PC-3 (cell line): ENCODE data around the gene RASL10B. TPM values are rescaled to one million over a fixed set of nuclear protein-coding genes. Genes with fewer than 3 reads are reported as not detected.

Source experiments
- ATAC-seq: fragments of 200-7000 bp; cut with Tn5 transposase; 2 replicates; pipeline ENCODE4 v1.9.1; 2020; ENCODE audit warnings: mild to moderate bottlenecking, moderate library complexity
- BruUV-seq: library from RNA; stranded (reverse); fragments of 400-500 nt; replicated peaks from 2 replicates; lab custom pipeline; 2021; lab: Mats Ljungman, UMichigan
- CTCF ChIA-PET: fragments of 300-600 bp; sonication (Branson Sonifier 250); formaldehyde crosslinking; loops from one replicate; lab custom pipeline; 2022; ENCODE audit warnings: antibody characterized with exemption; lab: Charles Lee
- POLR2A ChIA-PET: fragments of 300-600 bp; sonication (Branson Sonifier 250); formaldehyde crosslinking; loops from one replicate; lab custom pipeline; 2022; ENCODE audit warnings: antibody characterized with exemption; ENCODE audit not compliant: unreplicated experiment; lab: Charles Lee
- DNase-seq: peaks from one replicate; pipeline ENCODE4 v3.0.0-alpha.2; 2015
- H2AFZ ChIP-seq: fragments of 300-600 bp; sonication (generic); 2 replicates; pipeline ENCODE4 v1.6.0; 2016; ENCODE audit warnings: antibody characterized with exemption, low read length
- H3F3A ChIP-seq: fragments of 300-600 bp; sonication (generic); one replicate; pipeline ENCODE4 v1.6.0; 2017; ENCODE audit warnings: antibody characterized with exemption, low read length, control low read depth, mild to moderate bottlenecking; ENCODE audit not compliant: unreplicated experiment
- H3K27ac ChIP-seq: fragments of 300-600 bp; sonication (generic); 2 replicates; pipeline ENCODE4 v1.5.1; 2016; ENCODE audit warnings: mild to moderate bottlenecking, low read length
- H3K27me3 ChIP-seq: fragments of 300-600 bp; sonication (generic); 2 replicates; pipeline ENCODE4 v1.6.1; 2016; ENCODE audit warnings: low read length, mixed read lengths
- H3K36me3 ChIP-seq: fragments of 300-600 bp; sonication (generic); 2 replicates; pipeline ENCODE4 v1.6.1; 2016; ENCODE audit warnings: low read depth, mixed run types, low read length, mixed read lengths
- H3K4me1 ChIP-seq: fragments of 300-600 bp; sonication (generic); 2 replicates; pipeline ENCODE4 v1.5.1; 2016; ENCODE audit warnings: low read length; ENCODE audit not compliant: insufficient read depth
- H3K4me2 ChIP-seq: fragments of 300-600 bp; sonication (generic); 2 replicates; pipeline ENCODE4 v1.6.0; 2016; ENCODE audit warnings: low read length
- H3K4me3 ChIP-seq: fragments of 300-600 bp; sonication (generic); 2 replicates; pipeline ENCODE4 v1.5.1; 2016; ENCODE audit warnings: mild to moderate bottlenecking, low read length, mixed read lengths
- H3K79me2 ChIP-seq: fragments of 300-600 bp; sonication (generic); 2 replicates; pipeline ENCODE4 v1.6.1; 2017; ENCODE audit warnings: low read length, mixed read lengths
- H3K9ac ChIP-seq: fragments of 300-600 bp; sonication (generic); 2 replicates; pipeline ENCODE4 v1.6.0; 2016; ENCODE audit warnings: mild to moderate bottlenecking, low read length
- H3K9me2 ChIP-seq: fragments of 300-600 bp; sonication (generic); replicated peaks from 2 replicates; pipeline ENCODE4 v1.6.1; 2016; ENCODE audit warnings: mixed run types, low read length, mixed read lengths
- H3K9me3 ChIP-seq: fragments of 300-600 bp; sonication (generic); 2 replicates; pipeline ENCODE4 v1.6.1; 2016; ENCODE audit warnings: low read length, mixed read lengths
- H4K20me1 ChIP-seq: fragments of 300-600 bp; sonication (generic); 2 replicates; pipeline ENCODE4 v1.6.1; 2016; ENCODE audit warnings: low read length, mixed read lengths
- CTCF ChIP-seq: fragments of 300-600 bp; sonication (generic); conservative IDR thresholded peaks from 2 replicates; pipeline ENCODE4 v1.5.1; 2017; ENCODE audit warnings: antibody characterized with exemption, low read depth, mild to moderate bottlenecking, low read length
- EZH2 ChIP-seq: fragments of 300-600 bp; sonication (generic); IDR thresholded peaks from one replicate; pipeline ENCODE4 v1.6.1; 2017; ENCODE audit warnings: antibody characterized with exemption, mild to moderate bottlenecking, low read length; ENCODE audit not compliant: unreplicated experiment
- EZH2phosphoT487 ChIP-seq: fragments of 300-600 bp; sonication (generic); IDR thresholded peaks from 2 replicates; pipeline ENCODE4 v1.6.1; 2018; ENCODE audit warnings: mild to moderate bottlenecking, antibody characterized with exemption, low read length, borderline replicate concordance
- intact Hi-C: fragments of 100-400 bp; cut with micrococcal nuclease; formaldehyde crosslinking; loops from 2 replicates; pipeline ENCODE4 v1.9.0; 2023
- total RNA-seq: library from RNA; depleted of rRNA; stranded (reverse); fragments of >200 nt; gene quantifications from 2 replicates; pipeline ENCODE4 v1.2.3, GENCODE V29; 2014

RASL10B gene
- total RNA-seq, 1 experiment from 2014 or later, result 0.77 TPM

GRCh38 chr17:35747540-35748017 is 16.1 kb downstream of the RASL10B start:
- no peak overlapping the region for H3K27ac ChIP-seq
- H3K9ac ChIP-seq, result no peak overlapping the region
- H3K36me3 ChIP-seq, result no peaks in the 10 kb centered on the region
- H3K4me3 ChIP-seq, result no peak overlapping the region
- no peaks in the 10 kb centered on the region for H3K27me3 ChIP-seq
- CTCF ChIA-PET, result interaction anchor here (0.6 to 1.8 kb wide), 4 partner anchors 17 to 134 kb away, joined by 3 to 14 read pairs (median 5); no protein-coding TSS in a partner anchor
- H3K4me1 ChIP-seq, result no peaks in the 10 kb centered on the region
- peak; percentile 77 for TF ChIP-seq CTCF
- TF ChIP-seq EZH2phosphoT487, result no peak
- no peak for TF ChIP-seq EZH2
- H3K4me2 ChIP-seq, result no peak overlapping the region
- H3F3A ChIP-seq, result no peaks in the 10 kb centered on the region
- no peaks in the 10 kb centered on the region for H3K79me2 ChIP-seq
- POLR2A ChIA-PET, result interaction anchor here (0.5 kb wide), 1 partner anchor 62 kb away, joined by 3 read pairs; the partner anchor contains the start of gene TAF15
- H3K9me3 ChIP-seq, result no peaks in the 10 kb centered on the region
- BruUV-seq, result no TSS peak
- H2AFZ ChIP-seq, result no peak overlapping the region
- DNase-seq (peak; percentile 76), ATAC-seq (peak; percentile 90)
- H4K20me1 ChIP-seq, result no peaks in the 10 kb centered on the region
- no peaks in the 10 kb centered on the region for H3K9me2 ChIP-seq
- intact Hi-C loops, result loop anchor here (1.0 kb wide), 2 partner anchors 134 to 192 kb away; no protein-coding TSS in a partner anchor

DNA sequence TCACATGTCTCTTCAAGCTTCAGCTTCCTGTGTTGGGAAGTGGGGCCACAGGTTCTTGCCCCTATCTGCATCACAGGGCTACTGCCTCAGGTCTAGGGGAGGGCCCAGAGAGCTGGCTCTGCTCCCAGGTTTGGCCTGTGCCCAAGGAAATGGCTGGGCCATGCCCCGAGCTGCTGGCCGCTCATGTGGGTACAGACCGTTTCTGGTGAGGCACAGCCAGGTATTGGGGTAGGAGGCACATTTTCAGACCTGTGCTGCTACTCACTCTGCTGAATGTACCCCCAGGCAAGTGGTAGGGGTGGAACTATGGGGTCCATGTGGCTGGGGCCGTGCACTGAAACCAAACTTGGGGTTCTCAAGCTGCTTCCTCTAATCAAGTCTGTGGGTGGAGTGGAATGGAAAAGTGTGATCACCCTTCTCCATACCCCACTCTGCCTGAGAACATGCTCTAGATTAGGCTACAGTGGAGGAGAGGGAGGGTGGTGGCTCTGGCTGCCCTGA is 17.0 kb downstream of the RASL10B start:
- Histone ChIP-seq H3K4me1 (no peaks in the 10 kb centered on the region), H3K4me3 (no peak overlapping the region), H2AFZ (no peak overlapping the region), H4K20me1 (no peaks in the 10 kb centered on the region), H3K4me2 (no peak overlapping the region), H3K36me3 (no peaks in the 10 kb centered on the region), H3F3A (no peaks in the 10 kb centered on the region), H3K9ac (no peak overlapping the region), H3K27me3 (no peaks in the 10 kb centered on the region), H3K79me2 (no peaks in the 10 kb centered on the region), H3K9me3 (no peaks in the 10 kb centered on the region), H3K27ac (no peak overlapping the region), H3K9me2 (no peaks in the 10 kb centered on the region)
- BruUV-seq, result no TSS peak
- POLR2A ChIA-PET, result no interaction called here
- TF ChIP-seq CTCF (no peak), EZH2phosphoT487 (no peak), EZH2 (no peak)
- ATAC-seq, result peak; percentile 40; the same call in 1 of the 2 replicates
- intact Hi-C loops, result no loop called here
- DNase-seq, result peak; percentile 24
- CTCF ChIA-PET, result interaction anchor here (1.8 kb wide), 1 partner anchor 135 kb away, joined by 14 read pairs; no protein-coding TSS in a partner anchor

- Histone ChIP-seq H3K27me3 (no peaks in the 10 kb centered on the region), H3K4me1 (no peaks in the 10 kb centered on the region), H3K36me3 (no peaks in the 10 kb centered on the region), H3K79me2 (no peaks in the 10 kb centered on the region), H4K20me1 (no peaks in the 10 kb centered on the region), H2AFZ (no peak overlapping the region), H3K9ac (no peak overlapping the region), H3K27ac (no peak overlapping the region), H3K9me2 (no peaks in the 10 kb centered on the region), H3K4me2 (no peak overlapping the region), H3K9me3 (no peaks in the 10 kb centered on the region), H3K4me3 (no peak overlapping the region), H3F3A (no peaks in the 10 kb centered on the region)
- no peak for ATAC-seq
- no TSS peak for BruUV-seq
- intact Hi-C loops, result no loop called here
- POLR2A ChIA-PET, result no interaction called here
- no peak for DNase-seq
- CTCF ChIA-PET, result no interaction called here
- TF ChIP-seq EZH2phosphoT487, result no peak
- TF ChIP-seq CTCF, result no peak
- no peak for TF ChIP-seq EZH2
Measured at GRCh38 chr17:35748979-35749378, 17.5 kb downstream of the RASL10B start.
